ENCODE results near the gene NPB. TPM values are rescaled to one million over a fixed set of nuclear protein-coding genes. Genes with fewer than 3 reads are reported as not detected.

NPB gene
- polyA plus RNA-seq, 3 donors = 0.08 to 0.16 TPM; not detected in 1

DNA sequence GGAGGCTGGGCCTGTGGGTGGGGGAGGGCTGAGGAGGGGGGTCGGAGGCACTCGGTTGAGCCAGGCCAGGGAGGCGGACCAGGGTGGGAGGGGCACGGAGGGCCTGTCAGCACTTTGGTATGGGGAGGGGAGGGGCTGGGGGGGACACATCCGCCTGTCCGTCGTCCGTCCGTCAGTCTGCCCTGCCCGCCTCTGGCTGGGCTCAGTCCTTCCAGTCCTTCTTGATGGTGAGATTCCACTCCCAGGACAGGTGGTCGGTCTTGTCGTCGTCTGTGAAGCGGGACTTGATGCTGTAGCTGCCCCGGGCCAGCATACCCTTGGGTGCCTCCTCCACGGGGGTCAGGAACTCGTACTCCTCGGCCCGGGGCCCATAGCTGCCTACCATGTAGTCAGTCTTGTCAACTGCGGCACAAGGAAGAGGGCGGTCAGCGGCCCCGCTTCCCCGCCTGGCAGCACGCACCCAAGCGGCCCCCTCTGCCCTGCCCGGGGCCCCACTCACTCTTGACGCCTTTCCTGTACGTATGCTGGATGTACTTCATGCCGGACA is 33.3 kb upstream of the NPB start:
- DNase-seq = no peak
- Histone ChIP-seq H3K9me3 (replicated peaks in 1 of 2; ENCODE audit: control insufficient read depth in 1 of 2, insufficient read depth in 1 of 2, low read length in 2 of 2) (no peaks in the 10 kb centered on the region), H3K4me3 (replicated peaks in 1 of 3; ENCODE audit: low read depth in 2 of 3, low read length in 3 of 3) (peak overlapping the region in 1 of 3 experiments; percentile 98), H3K27ac (ENCODE audit: low read depth in 1 of 2, low read length in 2 of 2) (peak overlapping the region in 1 of 2 donors; percentile 93), H4K20me1 (ENCODE audit: insufficient read depth, low read length) (peaks cover 61% of the 10 kb centered on the region), H3K79me2 (ENCODE audit: insufficient read depth, low read length) (peaks cover 71% of the 10 kb centered on the region), H3K27me3 (ENCODE audit: control insufficient read depth in 2 of 2, insufficient read depth in 2 of 2, low read length in 2 of 2) (no peaks in the 10 kb centered on the region), H3K36me3 (replicated peaks in 1 of 2; ENCODE audit: control insufficient read depth in 1 of 2, insufficient read depth in 2 of 2, low read length in 2 of 2) (peaks cover 23 to 24% of the 10 kb centered on the region in 2 donors), H2AFZ (ENCODE audit: insufficient read depth, low read depth, low read length, poor library complexity, severe bottlenecking) (no peak overlapping the region), H3K4me1 (ENCODE audit: control insufficient read depth in 1 of 2, insufficient read depth in 2 of 2, low read length in 2 of 2) (peaks cover 34 to 53% of the 10 kb centered on the region in 2 donors), H3K9ac (ENCODE audit: insufficient read depth, low read length, poor library complexity, severe bottlenecking) (no peak overlapping the region), H3K4me2 (replicated peaks; ENCODE audit: extremely low read depth, low read length, poor library complexity, severe bottlenecking) (peak overlapping the region; percentile 90)
- Mint-ChIP-seq H3K4me1 (peaks cover 32% of the 10 kb centered on the region), H3K27me3 (ENCODE audit: low read depth in 3 of 3) (no peaks in the 10 kb centered on the region), H3K9me3 (no peaks in the 10 kb centered on the region), H3K36me3 (peaks cover 15 to 30% of the 10 kb centered on the region in 2 donors), H3K27ac (peak overlapping the region in 5 of 7 donors; percentile 60 to 95 (median 74)), H3K4me3 (no peak overlapping the region)
- TF ChIP-seq, protein P1, sequence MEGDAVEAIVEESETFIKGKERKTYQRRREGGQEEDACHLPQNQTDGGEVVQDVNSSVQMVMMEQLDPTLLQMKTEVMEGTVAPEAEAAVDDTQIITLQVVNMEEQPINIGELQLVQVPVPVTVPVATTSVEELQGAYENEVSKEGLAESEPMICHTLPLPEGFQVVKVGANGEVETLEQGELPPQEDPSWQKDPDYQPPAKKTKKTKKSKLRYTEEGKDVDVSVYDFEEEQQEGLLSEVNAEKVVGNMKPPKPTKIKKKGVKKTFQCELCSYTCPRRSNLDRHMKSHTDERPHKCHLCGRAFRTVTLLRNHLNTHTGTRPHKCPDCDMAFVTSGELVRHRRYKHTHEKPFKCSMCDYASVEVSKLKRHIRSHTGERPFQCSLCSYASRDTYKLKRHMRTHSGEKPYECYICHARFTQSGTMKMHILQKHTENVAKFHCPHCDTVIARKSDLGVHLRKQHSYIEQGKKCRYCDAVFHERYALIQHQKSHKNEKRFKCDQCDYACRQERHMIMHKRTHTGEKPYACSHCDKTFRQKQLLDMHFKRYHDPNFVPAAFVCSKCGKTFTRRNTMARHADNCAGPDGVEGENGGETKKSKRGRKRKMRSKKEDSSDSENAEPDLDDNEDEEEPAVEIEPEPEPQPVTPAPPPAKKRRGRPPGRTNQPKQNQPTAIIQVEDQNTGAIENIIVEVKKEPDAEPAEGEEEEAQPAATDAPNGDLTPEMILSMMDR (IDR thresholded peaks at IDR 0.05) = no peak
- intact Hi-C loops (cut with micrococcal nuclease) = loop anchor here in 1 of 2 donors (10.0 kb wide), 1 partner anchor 46 kb away; the partner anchor contains the start of genes PCYT2 and SIRT7
- WGBS (ENCODE audit: insufficient coverage) = 82% methylated on average over 30 of the region's 30 CpGs

DNA sequence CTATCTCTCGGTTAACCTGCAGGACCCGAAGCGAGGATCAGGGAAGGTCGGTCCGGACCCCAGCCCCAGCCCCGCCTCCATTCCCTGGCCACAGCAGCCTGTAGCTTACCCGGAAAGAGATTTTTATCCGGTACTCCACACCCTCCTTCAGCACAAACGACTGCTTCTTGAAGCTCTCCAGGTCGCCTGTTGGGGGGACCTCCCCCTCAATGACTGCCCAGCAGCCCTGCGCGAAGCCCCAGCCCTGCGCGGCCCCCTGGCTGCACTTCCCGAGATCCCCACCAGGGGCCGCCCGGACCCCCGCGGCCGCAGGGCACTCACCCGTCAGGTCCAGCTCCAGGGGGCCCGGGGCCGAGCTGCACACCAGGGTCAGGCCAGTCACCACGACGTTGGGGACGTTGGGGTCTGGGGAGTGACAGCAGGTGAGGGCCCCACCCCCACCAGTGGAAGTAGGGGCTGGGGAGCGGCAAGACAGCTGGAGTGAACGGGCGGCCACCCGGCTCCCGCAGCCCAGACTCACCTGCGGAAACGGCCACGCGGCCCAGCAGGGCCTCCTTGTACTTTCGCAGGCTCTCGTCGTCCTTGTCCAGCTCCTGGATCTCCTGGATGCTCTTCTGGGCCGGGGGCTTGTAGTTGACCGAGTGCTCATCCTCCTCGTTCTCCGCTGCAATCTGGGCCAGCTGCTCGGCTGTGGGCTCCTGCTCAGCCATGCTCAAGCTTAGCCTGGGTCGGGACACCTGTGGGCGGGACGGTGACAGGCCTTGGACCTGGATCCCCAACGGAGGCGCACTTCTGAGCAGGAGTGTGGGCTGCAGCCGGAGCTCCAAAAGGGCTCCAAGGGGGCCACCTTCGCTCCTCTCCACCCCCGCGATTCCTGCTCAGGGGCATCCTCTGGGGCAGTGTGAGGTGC is 32.6 kb upstream of the NPB start:
- peak overlapping the region; percentile 88 to 93 for H3K27ac ChIP-seq (ENCODE audit: low read depth in 1 of 2, low read length in 2 of 2)
- H3K4me1 Mint-ChIP-seq = peaks cover 32% of the 10 kb centered on the region
- peak overlapping the region; percentile 81 to 95 (median 90) for H3K27ac Mint-ChIP-seq
- no peaks in the 10 kb centered on the region for H3K27me3 Mint-ChIP-seq (ENCODE audit: low read depth in 3 of 3)
- H3K36me3 Mint-ChIP-seq = peaks cover 15 to 28% of the 10 kb centered on the region in 2 donors
- H3K79me2 ChIP-seq (ENCODE audit: insufficient read depth, low read length) = peaks cover 64% of the 10 kb centered on the region
- intact Hi-C loops (cut with micrococcal nuclease) = loop anchor here (2.0 to 10.0 kb wide), 4 partner anchors 37 to 58 kb away; partner anchors contain the start of genes MCRIP1 (in 2 of the 2), MAFG (in 1 of the 2), PCYT2 (in 1 of the 2) and SIRT7 (in 1 of the 2)
- TF ChIP-seq, protein P1 (IDR thresholded peaks at IDR 0.05) = peak; percentile 96
- H3K9me3 Mint-ChIP-seq = no peaks in the 10 kb centered on the region
- H3K4me3 ChIP-seq (replicated peaks in 1 of 3; ENCODE audit: low read depth in 2 of 3, low read length in 3 of 3) = peak overlapping the region; percentile 89 to 98 (median 94)
- peak in 1 of 3 donors; percentile 35 for DNase-seq
- H3K4me1 ChIP-seq (ENCODE audit: control insufficient read depth in 1 of 2, insufficient read depth in 2 of 2, low read length in 2 of 2) = peaks cover 34 to 53% of the 10 kb centered on the region in 2 donors
- peak overlapping the region; percentile 84 to 91 for H3K4me3 Mint-ChIP-seq
- H3K9ac ChIP-seq (ENCODE audit: insufficient read depth, low read length, poor library complexity, severe bottlenecking) = peak overlapping the region; percentile 94
- no peaks in the 10 kb centered on the region for H3K27me3 ChIP-seq (ENCODE audit: control insufficient read depth in 2 of 2, insufficient read depth in 2 of 2, low read length in 2 of 2)
- H4K20me1 ChIP-seq (ENCODE audit: insufficient read depth, low read length) = peaks cover 57% of the 10 kb centered on the region
- H3K9me3 ChIP-seq (replicated peaks in 1 of 2; ENCODE audit: control insufficient read depth in 1 of 2, insufficient read depth in 1 of 2, low read length in 2 of 2) = no peaks in the 10 kb centered on the region
- 57% methylated on average over 44 of the region's 52 CpGs for WGBS (ENCODE audit: insufficient coverage)
- peak overlapping the region; percentile 90 for H3K4me2 ChIP-seq (replicated peaks; ENCODE audit: extremely low read depth, low read length, poor library complexity, severe bottlenecking)
- no peak overlapping the region for H2AFZ ChIP-seq (ENCODE audit: insufficient read depth, low read depth, low read length, poor library complexity, severe bottlenecking)
- peaks cover 23 to 24% of the 10 kb centered on the region in 2 donors for H3K36me3 ChIP-seq (replicated peaks in 1 of 2; ENCODE audit: control insufficient read depth in 1 of 2, insufficient read depth in 2 of 2, low read length in 2 of 2)

Measured in CD14-positive monocyte (primary cell).